GM12878 (cell line): Measurements from ENCODE around the gene MRPS16.

Experiments
- ASH2L ChIP-seq: fragments of 300-600, 200-600 bp; sonication (generic); IDR thresholded peaks from 2 replicates; pipeline ENCODE4 v1.6.1; 2017; ENCODE audit warnings: low read depth, mild to moderate bottlenecking, borderline replicate concordance
- ATF2 ChIP-seq: IDR thresholded peaks from 2 replicates; pipeline ENCODE4 v1.6.1; 2012; ENCODE audit warnings: low read length, inconsistent platforms
- BACH1 ChIP-seq: fragments of 450-650 bp; IDR thresholded peaks from 2 replicates; pipeline ENCODE4 v1.6.1; 2017; ENCODE audit warnings: mild to moderate bottlenecking, borderline replicate concordance
- CTCF ChIP-seq, 3 experiments: IDR thresholded peaks in 2 of 3; conservative IDR thresholded peaks in 1 of 3; 2 replicates each; pipeline ENCODE4 v1.5.1; 2011; ENCODE audit warnings: low read depth in 3 of 3, low read length in 3 of 3, mild to moderate bottlenecking in 3 of 3, control low read depth in 2 of 3, moderate library complexity in 2 of 3, inconsistent platforms in 1 of 3, mixed read lengths in 1 of 3; ENCODE audit not compliant: control insufficient read depth in 2 of 3, insufficient read depth in 1 of 3; ENCODE audit errors: extremely low read depth in 1 of 3
- EZH2 ChIP-seq: IDR thresholded peaks from 2 replicates; pipeline ENCODE4 v1.6.1; 2012; ENCODE audit warnings: low read depth, mild to moderate bottlenecking, control low read depth, inconsistent platforms, low read length, borderline replicate concordance; ENCODE audit not compliant: control insufficient read depth
- FOS ChIP-seq: IDR thresholded peaks from 3 replicates; pipeline ENCODE4 v1.6.1; 2011; ENCODE audit warnings: borderline replicate concordance; ENCODE audit not compliant: insufficient read length; ENCODE audit errors: extremely low read depth
- NFYB ChIP-seq: IDR thresholded peaks from 2 replicates; pipeline ENCODE4 v1.6.1; 2011; ENCODE audit warnings: low read depth, mild to moderate bottlenecking, low read length, improper control_type of control experiment, moderate library complexity; ENCODE audit not compliant: insufficient read depth
- POLR2A ChIP-seq: IDR thresholded peaks from 2 replicates; pipeline ENCODE4 v1.6.1; 2011; ENCODE audit warnings: low read depth, mild to moderate bottlenecking, low read length
- RAD21 ChIP-seq: IDR thresholded peaks from 2 replicates; pipeline ENCODE4 v1.6.1; 2011; ENCODE audit warnings: mild to moderate bottlenecking, low read depth, low read length, moderate library complexity; ENCODE audit not compliant: insufficient read depth
- SPI1 ChIP-seq: IDR thresholded peaks from 2 replicates; pipeline ENCODE4 v1.6.1; 2011; ENCODE audit warnings: low read depth, mild to moderate bottlenecking, low read length, moderate library complexity, borderline replicate concordance; ENCODE audit not compliant: insufficient read depth
- YY1 ChIP-seq: IDR thresholded peaks from 2 replicates; pipeline ENCODE4 v1.6.1; 2011; ENCODE audit warnings: low read depth, mild to moderate bottlenecking, low read length
- TF ChIP-seq, protein P1 (sequence below): fragments of 450-650 bp; IDR thresholded peaks from 2 replicates; pipeline ENCODE4 v1.6.1; 2017; ENCODE audit warnings: mild to moderate bottlenecking, moderate library complexity

DNA sequence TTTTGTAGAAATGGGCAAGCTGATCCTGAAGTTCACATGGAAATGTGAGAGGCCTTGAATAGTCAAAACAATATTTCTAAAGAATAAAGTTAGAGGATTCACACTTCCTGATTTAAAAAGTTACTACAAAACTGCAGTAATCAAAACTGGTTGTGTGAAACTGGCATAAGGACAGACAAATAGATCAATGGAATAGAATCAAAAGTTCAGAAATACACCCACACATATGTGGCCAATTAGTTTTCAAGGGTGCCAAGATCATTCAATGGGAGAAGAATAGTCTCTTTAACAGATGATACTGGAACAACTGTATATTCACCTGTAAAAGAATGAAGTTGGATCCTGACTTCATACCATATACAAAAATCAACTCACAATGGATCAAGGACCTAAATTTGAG lies 33.1 kb downstream of the MRPS16 start:
- TF ChIP-seq ATF2, result no peak
- no peak for TF ChIP-seq YY1
- no peak for TF ChIP-seq FOS
- TF ChIP-seq NFYB, result no peak
- TF ChIP-seq SPI1, result no peak
- no peak for TF ChIP-seq RAD21
- TF ChIP-seq, protein P1, sequence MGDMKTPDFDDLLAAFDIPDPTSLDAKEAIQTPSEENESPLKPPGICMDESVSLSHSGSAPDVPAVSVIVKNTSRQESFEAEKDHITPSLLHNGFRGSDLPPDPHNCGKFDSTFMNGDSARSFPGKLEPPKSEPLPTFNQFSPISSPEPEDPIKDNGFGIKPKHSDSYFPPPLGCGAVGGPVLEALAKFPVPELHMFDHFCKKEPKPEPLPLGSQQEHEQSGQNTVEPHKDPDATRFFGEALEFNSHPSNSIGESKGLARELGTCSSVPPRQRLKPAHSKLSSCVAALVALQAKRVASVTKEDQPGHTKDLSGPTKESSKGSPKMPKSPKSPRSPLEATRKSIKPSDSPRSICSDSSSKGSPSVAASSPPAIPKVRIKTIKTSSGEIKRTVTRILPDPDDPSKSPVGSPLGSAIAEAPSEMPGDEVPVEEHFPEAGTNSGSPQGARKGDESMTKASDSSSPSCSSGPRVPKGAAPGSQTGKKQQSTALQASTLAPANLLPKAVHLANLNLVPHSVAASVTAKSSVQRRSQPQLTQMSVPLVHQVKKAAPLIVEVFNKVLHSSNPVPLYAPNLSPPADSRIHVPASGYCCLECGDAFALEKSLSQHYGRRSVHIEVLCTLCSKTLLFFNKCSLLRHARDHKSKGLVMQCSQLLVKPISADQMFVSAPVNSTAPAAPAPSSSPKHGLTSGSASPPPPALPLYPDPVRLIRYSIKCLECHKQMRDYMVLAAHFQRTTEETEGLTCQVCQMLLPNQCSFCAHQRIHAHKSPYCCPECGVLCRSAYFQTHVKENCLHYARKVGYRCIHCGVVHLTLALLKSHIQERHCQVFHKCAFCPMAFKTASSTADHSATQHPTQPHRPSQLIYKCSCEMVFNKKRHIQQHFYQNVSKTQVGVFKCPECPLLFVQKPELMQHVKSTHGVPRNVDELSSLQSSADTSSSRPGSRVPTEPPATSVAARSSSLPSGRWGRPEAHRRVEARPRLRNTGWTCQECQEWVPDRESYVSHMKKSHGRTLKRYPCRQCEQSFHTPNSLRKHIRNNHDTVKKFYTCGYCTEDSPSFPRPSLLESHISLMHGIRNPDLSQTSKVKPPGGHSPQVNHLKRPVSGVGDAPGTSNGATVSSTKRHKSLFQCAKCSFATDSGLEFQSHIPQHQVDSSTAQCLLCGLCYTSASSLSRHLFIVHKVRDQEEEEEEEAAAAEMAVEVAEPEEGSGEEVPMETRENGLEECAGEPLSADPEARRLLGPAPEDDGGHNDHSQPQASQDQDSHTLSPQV, result no peak
- TF ChIP-seq EZH2, result no peak
- no peak for TF ChIP-seq CTCF (IDR thresholded peaks at IDR 0.05 in 2 of 3, conservative IDR thresholded peaks at IDR 0.05 in 1 of 3; ENCODE audit: control insufficient read depth in 2 of 3, extremely low read depth in 1 of 3, insufficient read depth in 1 of 3, low read depth in 3 of 3, low read length in 3 of 3)
- no peak for TF ChIP-seq POLR2A
- no peak for TF ChIP-seq BACH1
- TF ChIP-seq ASH2L, result no peak
